ENCODE results near the gene MOV10.
A peak's percentile ranks its signal among the peaks of the same experiment; 100 is the strongest.

MOV10 gene

DNA sequence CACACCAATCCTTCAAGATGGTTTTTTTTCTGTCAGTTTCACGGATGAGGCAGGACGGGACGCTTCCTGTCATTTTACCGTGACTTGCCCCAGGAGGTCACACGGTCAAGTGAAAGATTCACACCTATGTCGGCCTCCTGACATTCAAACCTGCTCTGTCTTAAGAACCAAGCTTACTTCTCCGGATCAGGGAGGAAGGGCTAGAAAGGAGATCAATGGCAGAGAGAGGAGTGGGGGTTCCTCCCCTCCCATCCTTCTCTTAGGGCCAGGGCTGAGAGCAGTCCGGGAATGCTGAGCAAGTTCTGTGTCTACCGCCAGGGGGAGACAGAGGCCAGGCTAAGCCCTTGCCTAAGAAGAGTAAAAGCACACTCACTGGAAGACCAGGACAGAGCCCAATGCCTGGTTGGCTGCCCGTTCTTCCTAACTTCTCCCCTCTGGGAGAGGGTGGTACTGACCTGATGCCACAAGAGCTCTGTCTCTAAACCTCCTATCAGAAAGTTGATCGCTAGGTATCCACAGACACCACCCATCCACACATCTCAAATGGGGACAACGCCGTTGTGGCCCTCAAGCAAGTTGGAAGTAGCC, 41.8 kb downstream of the MOV10 start (continued):
- TF ChIP-seq PRDM10 (tag by site-specific recombination; IDR thresholded peaks at IDR 0.05) (peak; percentile 83), CTCF (tag by site-specific recombination; IDR thresholded peaks at IDR 0.05) (peak; percentile 94), ZNF514 (tag by site-specific recombination; IDR thresholded peaks at IDR 0.05) (no peak), ZNF19 (tag by site-specific recombination; IDR thresholded peaks at IDR 0.05; ENCODE audit: low read depth) (no peak), ZNF660 (tag by site-specific recombination; IDR thresholded peaks at IDR 0.05) (peak; percentile 87), ZBTB6 (tag by site-specific recombination; IDR thresholded peaks at IDR 0.05) (no peak), ZNF48 (tag by site-specific recombination; IDR thresholded peaks at IDR 0.05) (no peak), ZNF112 (tag by site-specific recombination; IDR thresholded peaks at IDR 0.05) (no peak), ZNF768 (tag by site-specific recombination; IDR thresholded peaks at IDR 0.05) (no peak), ZFP41 (tag by site-specific recombination; IDR thresholded peaks at IDR 0.05; ENCODE audit: borderline replicate concordance) (no peak), ZNF202 (tag by site-specific recombination; IDR thresholded peaks at IDR 0.05; ENCODE audit: borderline replicate concordance) (no peak), ZNF2 (tag by site-specific recombination; IDR thresholded peaks at IDR 0.05) (peak; percentile 49; the same call in 1 of the 2 replicates), ZNF223 (tag by site-specific recombination; IDR thresholded peaks at IDR 0.05) (no peak), ZNF157 (tag by site-specific recombination; IDR thresholded peaks at IDR 0.05) (no peak), ZNF654 (tag by site-specific recombination; IDR thresholded peaks at IDR 0.05; ENCODE audit: low read depth) (peak; percentile 89), ZSCAN23 (tag by site-specific recombination; IDR thresholded peaks at IDR 0.05) (no peak), ZNF707 (tag by site-specific recombination; IDR thresholded peaks at IDR 0.05) (no peak), OVOL3 (tag by site-specific recombination; IDR thresholded peaks at IDR 0.05) (no peak), ZNF174 (tag by site-specific recombination; IDR thresholded peaks at IDR 0.05) (no peak), ZNF571 (tag by site-specific recombination; IDR thresholded peaks at IDR 0.05) (no peak), ZNF677 (tag by site-specific recombination; IDR thresholded peaks at IDR 0.05) (no peak), GLI2 (tag by site-specific recombination; IDR thresholded peaks at IDR 0.05; ENCODE audit: borderline replicate concordance, low read depth) (no peak), ZNF354C (tag by site-specific recombination; IDR thresholded peaks at IDR 0.05; ENCODE audit: borderline replicate concordance, low read depth) (no peak), MEIS1 (CRISPR knock-in tag; IDR thresholded peaks at IDR 0.05; ENCODE audit: borderline replicate concordance) (no peak), ZNF324 (tag by site-specific recombination; IDR thresholded peaks at IDR 0.05) (no peak), ZNF248 (tag by site-specific recombination; IDR thresholded peaks at IDR 0.05) (no peak), ZFP3 (tag by site-specific recombination; IDR thresholded peaks at IDR 0.05; ENCODE audit: low read depth) (no peak), ZNF184 (tag by site-specific recombination; IDR thresholded peaks at IDR 0.05) (no peak), ZNF341 (tag by site-specific recombination; IDR thresholded peaks at IDR 0.05; ENCODE audit: low read depth) (peak; percentile 71), ZNF350 (tag by site-specific recombination; IDR thresholded peaks at IDR 0.05) (no peak), ZBTB17 (tag by site-specific recombination; IDR thresholded peaks at IDR 0.05) (peak; percentile 60; the same call in 1 of the 2 replicates), WT1 (tag by site-specific recombination; IDR thresholded peaks at IDR 0.05) (peak; percentile 20; the same call in 1 of the 2 replicates), MZF1 (tag by site-specific recombination; IDR thresholded peaks at IDR 0.05; ENCODE audit: borderline replicate concordance) (no peak), ZNF169 (tag by site-specific recombination; IDR thresholded peaks at IDR 0.05) (no peak), ZNF830 (tag by site-specific recombination; IDR thresholded peaks at IDR 0.05; ENCODE audit: low read depth) (no peak)
- TF ChIP-seq, protein P1, sequence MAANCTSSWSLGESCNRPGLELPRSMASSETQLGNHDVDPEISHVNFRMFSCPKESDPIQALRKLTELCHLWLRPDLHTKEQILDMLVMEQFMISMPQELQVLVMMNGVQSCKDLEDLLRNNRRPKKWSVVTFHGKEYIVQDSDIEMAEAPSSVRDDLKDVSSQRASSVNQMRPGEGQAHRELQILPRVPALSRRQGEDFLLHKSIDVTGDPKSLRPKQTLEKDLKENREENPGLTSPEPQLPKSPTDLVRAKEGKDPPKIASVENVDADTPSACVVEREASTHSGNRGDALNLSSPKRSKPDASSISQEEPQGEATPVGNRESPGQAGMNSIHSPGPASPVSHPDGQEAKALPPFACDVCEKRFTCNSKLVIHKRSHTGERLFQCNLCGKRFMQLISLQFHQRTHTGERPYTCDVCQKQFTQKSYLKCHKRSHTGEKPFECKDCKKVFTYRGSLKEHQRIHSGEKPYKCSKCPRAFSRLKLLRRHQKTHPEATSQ (tag by site-specific recombination; IDR thresholded peaks at IDR 0.05): no peak
